WTC11 (cell line): Measurements from ENCODE around the gene TRAIP. TPM values are rescaled to one million over a fixed set of nuclear protein-coding genes. Genes with fewer than 3 reads are reported as not detected.
A peak's percentile ranks its signal among the peaks of the same experiment; 100 is the strongest.

Experiments used
- ARID4B ChIP-seq: sonication (generic); formaldehyde crosslinking; IDR thresholded peaks from 2 replicates; pipeline ENCODE4 v1.8.0; 2023; ENCODE audit warnings: missing genetic modification reagents, mild to moderate bottlenecking, borderline replicate concordance
- ATF1 ChIP-seq: sonication (generic); formaldehyde crosslinking; IDR thresholded peaks from 2 replicates; pipeline ENCODE4 v1.8.1; 2023; ENCODE audit warnings: mild to moderate bottlenecking, moderate library complexity, missing genetic modification reagents
- CBFB ChIP-seq: sonication (generic); formaldehyde crosslinking; IDR thresholded peaks from 2 replicates; pipeline ENCODE4 v1.8.1; 2022; ENCODE audit warnings: mild to moderate bottlenecking, low read depth, missing genetic modification reagents
- CDX4 ChIP-seq: fragments of 250-450 bp; sonication (Bioruptor Pico); IDR thresholded peaks from 2 replicates; pipeline ENCODE4 v1.9.0; 2021; ENCODE audit warnings: moderate library complexity, mild to moderate bottlenecking, inconsistent platforms, borderline replicate concordance
- E2F1 ChIP-seq: sonication (generic); formaldehyde crosslinking; IDR thresholded peaks from 2 replicates; pipeline ENCODE4 v1.8.0; 2022; ENCODE audit warnings: mild to moderate bottlenecking, missing genetic modification reagents
- FOXP1 ChIP-seq: sonication (generic); formaldehyde crosslinking; IDR thresholded peaks from 2 replicates; pipeline ENCODE4 v1.8.0; 2022; ENCODE audit warnings: missing genetic modification reagents, mild to moderate bottlenecking, moderate library complexity, borderline replicate concordance
- GRHL2 ChIP-seq: fragments of 250-450 bp; sonication (Bioruptor Pico); IDR thresholded peaks from 2 replicates; pipeline ENCODE4 v1.8.0; 2022; ENCODE audit warnings: mild to moderate bottlenecking, moderate library complexity; ENCODE audit not compliant: insufficient replicate concordance, severe bottlenecking
- GTF2I ChIP-seq: fragments of 250-450 bp; sonication (Bioruptor Pico); conservative IDR thresholded peaks from 2 replicates; pipeline ENCODE4 v1.4.0; 2021; ENCODE audit warnings: mild to moderate bottlenecking
- MAX ChIP-seq: sonication (generic); formaldehyde crosslinking; IDR thresholded peaks from 2 replicates; pipeline ENCODE4 v1.8.0; 2022; ENCODE audit warnings: mild to moderate bottlenecking, missing genetic modification reagents
- NFE2L1 ChIP-seq: sonication (generic); formaldehyde crosslinking; IDR thresholded peaks from 2 replicates; pipeline ENCODE4 v1.8.1; 2023; ENCODE audit warnings: missing genetic modification reagents
- NFYB ChIP-seq: sonication (generic); formaldehyde crosslinking; conservative IDR thresholded peaks from 2 replicates; pipeline ENCODE4 v1.8.0; 2022; ENCODE audit warnings: low read depth, missing genetic modification reagents
- NR2C2 ChIP-seq: sonication (generic); formaldehyde crosslinking; IDR thresholded peaks from 2 replicates; pipeline ENCODE4 v1.8.0; 2022; ENCODE audit warnings: mild to moderate bottlenecking, missing genetic modification reagents
- NR3C1 ChIP-seq: sonication (generic); formaldehyde crosslinking; conservative IDR thresholded peaks from 2 replicates; pipeline ENCODE4 v1.8.1; 2023; ENCODE audit warnings: low read depth, mild to moderate bottlenecking, missing genetic modification reagents
- PRRX2 ChIP-seq: fragments of 250-450 bp; sonication (Bioruptor Pico); IDR thresholded peaks from 2 replicates; pipeline ENCODE4 v1.8.0; 2021; ENCODE audit warnings: mild to moderate bottlenecking
- SOX15 ChIP-seq: fragments of 250-450 bp; sonication (Bioruptor Pico); IDR thresholded peaks from 2 replicates; pipeline ENCODE4 v1.9.0; 2021; ENCODE audit warnings: mild to moderate bottlenecking
- TP53 ChIP-seq: sonication (generic); formaldehyde crosslinking; IDR thresholded peaks from 2 replicates; pipeline ENCODE4 v1.8.1; 2023; ENCODE audit warnings: mild to moderate bottlenecking, missing genetic modification reagents
- USF1 ChIP-seq: sonication (generic); formaldehyde crosslinking; IDR thresholded peaks from 2 replicates; pipeline ENCODE4 v1.8.0; 2022; ENCODE audit warnings: mild to moderate bottlenecking, missing genetic modification reagents
- ZBTB43 ChIP-seq: sonication (generic); formaldehyde crosslinking; IDR thresholded peaks from 2 replicates; pipeline ENCODE4 v1.8.1; 2023; ENCODE audit warnings: mild to moderate bottlenecking, missing genetic modification reagents
- ZNF121 ChIP-seq: sonication (generic); formaldehyde crosslinking; IDR thresholded peaks from 2 replicates; pipeline ENCODE4 v1.8.0; 2023; ENCODE audit warnings: missing genetic modification reagents
- ZNF138 ChIP-seq: sonication (generic); formaldehyde crosslinking; conservative IDR thresholded peaks from 2 replicates; pipeline ENCODE4 v1.8.1; 2022; ENCODE audit warnings: mild to moderate bottlenecking, moderate library complexity, missing genetic modification reagents
- ZNF219 ChIP-seq: sonication (generic); formaldehyde crosslinking; IDR thresholded peaks from 2 replicates; pipeline ENCODE4 v1.8.0; 2023; ENCODE audit warnings: missing genetic modification reagents, mild to moderate bottlenecking, borderline replicate concordance
- ZNF232 ChIP-seq: sonication (generic); formaldehyde crosslinking; IDR thresholded peaks from 2 replicates; pipeline ENCODE4 v1.8.0; 2022; ENCODE audit warnings: mild to moderate bottlenecking, missing genetic modification reagents
- ZNF263 ChIP-seq: sonication (generic); formaldehyde crosslinking; IDR thresholded peaks from 2 replicates; pipeline ENCODE4 v1.8.1; 2022; ENCODE audit warnings: low read depth, mild to moderate bottlenecking, moderate library complexity, missing genetic modification reagents
- ZNF281 ChIP-seq: sonication (generic); formaldehyde crosslinking; IDR thresholded peaks from 2 replicates; pipeline ENCODE4 v1.8.0; 2023; ENCODE audit warnings: mild to moderate bottlenecking, missing genetic modification reagents
- ZNF396 ChIP-seq: fragments of 250-450 bp; sonication (Bioruptor Pico); IDR thresholded peaks from 2 replicates; pipeline ENCODE4 v1.8.0; 2021; ENCODE audit warnings: mild to moderate bottlenecking, moderate library complexity, borderline replicate concordance
- ZNF423 ChIP-seq: fragments of 250-450 bp; sonication (Bioruptor Pico); IDR thresholded peaks from 2 replicates; pipeline ENCODE4 v2.1.2; 2022; ENCODE audit warnings: mild to moderate bottlenecking, moderate library complexity
- ZNF512 ChIP-seq: sonication (generic); formaldehyde crosslinking; IDR thresholded peaks from 2 replicates; pipeline ENCODE4 v1.8.1; 2022; ENCODE audit warnings: missing genetic modification reagents, borderline replicate concordance
- total RNA-seq: library from RNA; stranded (reverse); gene quantifications from 3 replicates; pipeline ENCODE4 v1.2.3, GENCODE V29; 2021

The TRAIP gene
- total RNA-seq, 1 experiment from 2014 or later: 25.9 TPM

- TF ChIP-seq ARID4B (CRISPR knock-in tag) (peak; percentile 96), USF1 (CRISPR knock-in tag) (peak; percentile 64; the same call in 1 of the 2 replicates), FOXP1 (no peak), CDX4 (CRISPR knock-in tag) (no peak), TP53 (peak; percentile 67; the same call in 1 of the 2 replicates), ZNF232 (CRISPR knock-in tag) (peak; percentile 96), NR2C2 (no peak), ZNF138 (CRISPR knock-in tag) (no peak), MAX (CRISPR knock-in tag) (peak; percentile 68; the same call in 1 of the 2 replicates), NFE2L1 (CRISPR knock-in tag) (peak; percentile 74), GTF2I (CRISPR knock-in tag) (no peak), NFYB (CRISPR knock-in tag) (0 out of 2 replicates have a peak, but pooled peaks have one; percentile 28), ZNF263 (CRISPR knock-in tag) (no peak), E2F1 (CRISPR knock-in tag) (peak; percentile 65; the same call in 1 of the 2 replicates), ATF1 (CRISPR knock-in tag) (peak; percentile 78; the same call in 1 of the 2 replicates), CBFB (no peak), NR3C1 (peak; percentile 76; the same call in 1 of the 2 replicates), SOX15 (CRISPR knock-in tag) (no peak), GRHL2 (CRISPR knock-in tag) (no peak), ZNF219 (peak; percentile 77; the same call in 1 of the 2 replicates), PRRX2 (CRISPR knock-in tag) (no peak), ZBTB43 (CRISPR knock-in tag) (peak; percentile 66; the same call in 1 of the 2 replicates), ZNF281 (CRISPR knock-in tag) (peak; percentile 54; the same call in 1 of the 2 replicates), ZNF121 (CRISPR knock-in tag) (0 out of 2 replicates have a peak, but pooled peaks have one; percentile 25), ZNF512 (no peak), ZNF423 (no peak), ZNF396 (CRISPR knock-in tag) (no peak)
Measured at GRCh38 chr3:49867871-49868321, 11.5 kb upstream of the TRAIP start (continued).
